ENCODE measurements around the gene SNAPC2.

- TF ChIP-seq CTCF (IDR thresholded peaks at IDR 0.05; ENCODE audit: low read depth, low read length) (no peak), MYC (IDR thresholded peaks at IDR 0.05; ENCODE audit: low read depth, low read length) (no peak)
Measured at GRCh38 chr19:7932276-7932929, 12.3 kb downstream of the SNAPC2 start.

Data from NB4 (cell line).